ENCODE results near the gene KCTD15. TPM values are rescaled to one million over a fixed set of nuclear protein-coding genes. Genes with fewer than 3 reads are reported as not detected.

The KCTD15 gene
- total RNA-seq, 1 donor = 13.0 TPM

DNA sequence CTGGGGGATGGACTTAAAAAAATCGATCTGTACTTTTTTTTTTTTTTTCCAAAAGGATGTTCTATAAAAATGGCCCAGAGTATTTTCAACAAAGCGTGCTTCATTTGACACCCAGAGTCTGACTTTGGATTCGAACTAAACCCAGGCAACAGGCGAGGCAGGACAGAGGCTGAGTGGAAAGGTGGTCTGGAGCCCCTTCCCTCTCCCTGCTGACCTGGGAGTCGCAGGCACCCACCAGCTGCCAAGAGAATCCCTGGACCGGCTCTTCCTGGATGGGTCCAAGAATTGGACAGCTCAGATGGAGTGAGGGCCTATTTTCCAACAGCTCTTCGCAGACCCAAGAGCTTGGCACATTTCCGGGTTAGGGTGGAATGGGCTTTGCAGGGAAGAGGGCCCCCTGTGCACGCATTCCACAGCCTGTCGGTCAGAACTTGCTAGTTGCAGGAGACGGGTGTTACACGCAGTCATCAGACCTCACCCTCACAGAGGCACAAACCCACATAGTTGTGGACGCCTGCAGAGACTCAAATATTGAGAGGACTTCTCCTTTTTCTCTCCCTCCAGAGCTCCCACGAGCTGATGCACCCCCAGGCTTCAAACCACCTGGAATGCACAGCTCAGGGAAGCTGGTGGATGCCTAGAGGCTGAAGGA, 15.2 kb downstream of the KCTD15 start:
- DNase-seq (ENCODE audit: low read depth) = no peak
- H3K4me3 ChIP-seq (ENCODE audit: low read depth, low read length) = no peak overlapping the region
- TF ChIP-seq, protein P1, sequence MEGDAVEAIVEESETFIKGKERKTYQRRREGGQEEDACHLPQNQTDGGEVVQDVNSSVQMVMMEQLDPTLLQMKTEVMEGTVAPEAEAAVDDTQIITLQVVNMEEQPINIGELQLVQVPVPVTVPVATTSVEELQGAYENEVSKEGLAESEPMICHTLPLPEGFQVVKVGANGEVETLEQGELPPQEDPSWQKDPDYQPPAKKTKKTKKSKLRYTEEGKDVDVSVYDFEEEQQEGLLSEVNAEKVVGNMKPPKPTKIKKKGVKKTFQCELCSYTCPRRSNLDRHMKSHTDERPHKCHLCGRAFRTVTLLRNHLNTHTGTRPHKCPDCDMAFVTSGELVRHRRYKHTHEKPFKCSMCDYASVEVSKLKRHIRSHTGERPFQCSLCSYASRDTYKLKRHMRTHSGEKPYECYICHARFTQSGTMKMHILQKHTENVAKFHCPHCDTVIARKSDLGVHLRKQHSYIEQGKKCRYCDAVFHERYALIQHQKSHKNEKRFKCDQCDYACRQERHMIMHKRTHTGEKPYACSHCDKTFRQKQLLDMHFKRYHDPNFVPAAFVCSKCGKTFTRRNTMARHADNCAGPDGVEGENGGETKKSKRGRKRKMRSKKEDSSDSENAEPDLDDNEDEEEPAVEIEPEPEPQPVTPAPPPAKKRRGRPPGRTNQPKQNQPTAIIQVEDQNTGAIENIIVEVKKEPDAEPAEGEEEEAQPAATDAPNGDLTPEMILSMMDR (IDR thresholded peaks at IDR 0.05; ENCODE audit: insufficient read depth, low read depth, low read length) = no peak

GRCh38 chr19:33812388-33813330, 16.0 kb downstream of the KCTD15 start:
- DNase-seq (ENCODE audit: low read depth) = no peak
- H3K4me3 ChIP-seq (ENCODE audit: low read depth, low read length) = no peak overlapping the region
- TF ChIP-seq, protein P1 (IDR thresholded peaks at IDR 0.05; ENCODE audit: insufficient read depth, low read depth, low read length) = no peak

DNA sequence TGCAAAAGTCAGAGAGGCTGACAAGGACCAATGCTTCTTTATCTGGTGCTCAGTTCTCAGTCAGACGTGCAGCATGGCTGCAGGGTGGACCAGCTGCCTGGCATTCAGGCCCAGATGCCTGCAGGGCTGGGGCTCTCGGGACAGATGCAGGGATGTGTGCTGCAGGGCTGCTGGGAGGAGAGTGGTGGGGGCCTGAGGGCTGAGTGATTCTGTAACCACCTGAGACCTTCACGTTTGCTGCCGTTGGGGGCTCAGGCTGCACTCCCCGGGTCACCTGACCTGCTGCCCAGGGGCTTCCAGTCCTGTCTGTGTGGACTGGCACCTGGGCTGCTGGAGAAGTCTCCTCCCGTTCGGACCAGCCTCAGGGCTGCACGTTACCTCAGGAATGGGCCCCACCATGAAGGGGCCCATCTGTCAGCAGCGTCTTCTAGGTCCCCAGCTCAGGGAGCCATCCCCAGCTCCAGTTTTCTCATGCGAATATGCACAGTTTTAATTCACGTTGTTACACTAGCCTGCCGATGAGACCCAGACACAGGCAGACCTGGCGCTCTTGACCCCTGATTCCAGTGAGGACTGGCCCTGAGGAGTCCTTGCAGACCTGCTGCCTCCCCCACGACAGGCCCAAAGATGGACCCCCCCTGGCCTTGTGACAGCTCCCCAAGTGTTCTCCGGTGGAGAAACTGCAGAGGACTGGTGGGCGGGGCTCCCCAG, 16.9 kb downstream of the KCTD15 start:
- no peak overlapping the region for H3K4me3 ChIP-seq (ENCODE audit: low read depth, low read length)
- no peak for DNase-seq (ENCODE audit: low read depth)
- TF ChIP-seq, protein P1 (IDR thresholded peaks at IDR 0.05; ENCODE audit: insufficient read depth, low read depth, low read length) = no peak

- peak; percentile 61 for DNase-seq (ENCODE audit: low read depth)
- TF ChIP-seq, protein P1 (IDR thresholded peaks at IDR 0.05; ENCODE audit: insufficient read depth, low read depth, low read length) = no peak
- H3K4me3 ChIP-seq (ENCODE audit: low read depth, low read length) = no peak overlapping the region
These were observed 17.8 kb downstream of the KCTD15 start for GRCh38 chr19:33814181-33815165.

DNA sequence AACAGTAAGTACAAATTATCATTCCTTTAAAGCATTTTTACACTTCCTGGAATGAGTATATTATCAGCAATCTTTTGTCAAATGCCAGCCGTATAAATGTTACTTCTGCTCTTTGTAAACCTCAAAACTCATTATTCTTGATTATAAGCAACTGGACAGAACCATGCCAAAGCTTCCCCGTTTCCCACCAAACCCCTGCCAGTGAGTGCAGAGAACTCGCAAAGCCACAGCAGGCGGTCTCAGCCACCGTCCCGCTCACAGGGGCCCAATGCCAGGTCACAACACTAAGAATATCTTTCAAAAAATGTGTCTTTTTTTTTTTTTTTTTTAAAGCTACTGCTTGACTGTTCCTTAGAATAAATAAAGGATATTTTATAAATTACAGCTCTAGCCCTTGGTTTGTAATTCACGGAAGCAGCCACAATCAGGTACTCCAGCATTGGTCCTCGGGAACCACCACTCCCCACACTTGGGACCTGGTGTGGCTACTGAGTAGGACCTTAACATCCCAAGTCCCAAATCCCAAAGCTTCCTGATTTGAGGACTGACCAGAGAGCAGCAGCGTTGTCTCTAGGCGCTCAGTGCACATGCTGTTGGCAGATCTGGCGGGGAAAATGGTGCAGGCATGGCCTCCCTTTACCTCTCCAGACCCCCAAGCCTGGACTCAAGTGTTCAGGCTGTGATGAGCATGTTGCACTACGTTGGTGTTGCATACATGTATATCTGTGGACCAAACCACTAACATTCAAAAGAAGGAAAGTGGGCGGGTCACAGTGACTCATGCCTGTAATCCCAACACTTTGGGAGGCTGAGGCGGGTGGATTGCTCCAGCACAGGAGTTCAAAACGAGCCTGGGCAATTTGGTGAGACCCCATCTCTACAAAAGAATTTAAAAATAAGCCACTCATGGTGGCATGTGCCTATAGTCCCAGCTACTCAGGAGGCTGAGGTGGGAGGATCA, 19.0 kb downstream of the KCTD15 start:
- TF ChIP-seq, protein P1 (IDR thresholded peaks at IDR 0.05; ENCODE audit: insufficient read depth, low read depth, low read length) = no peak
- DNase-seq (ENCODE audit: low read depth) = peak; percentile 42

More for the DNA sequence above, 19.0 kb downstream of the KCTD15 start:
- H3K4me3 ChIP-seq (ENCODE audit: low read depth, low read length) = no peak overlapping the region

Data from fibroblast of villous mesenchyme (primary cell).